Measurements from ENCODE around the gene ENO4. TPM values are rescaled to one million over a fixed set of nuclear protein-coding genes. Genes with fewer than 3 reads are reported as not detected.

Gene ENO4
- total RNA-seq, 3 donors from 2014 or later: 0.31 TPM; not detected in 2

- Histone ChIP-seq H3K4me3 (no peak overlapping the region), H3K9me3 (no peaks in the 10 kb centered on the region), H3K36me3 (ENCODE audit: low read depth) (no peaks in the 10 kb centered on the region), H3K4me1 (ENCODE audit: low read depth) (no peaks in the 10 kb centered on the region)
- TF ChIP-seq CTCF (IDR thresholded peaks at IDR 0.05): no peak
- ATAC-seq (no peak), DNase-seq (no peak)
- intact Hi-C loops (cut with DNase I, micrococcal nuclease): no loop called here
Measured at GRCh38 chr10:116831790-116832189, 17.5 kb upstream of the ENO4 start.

DNA sequence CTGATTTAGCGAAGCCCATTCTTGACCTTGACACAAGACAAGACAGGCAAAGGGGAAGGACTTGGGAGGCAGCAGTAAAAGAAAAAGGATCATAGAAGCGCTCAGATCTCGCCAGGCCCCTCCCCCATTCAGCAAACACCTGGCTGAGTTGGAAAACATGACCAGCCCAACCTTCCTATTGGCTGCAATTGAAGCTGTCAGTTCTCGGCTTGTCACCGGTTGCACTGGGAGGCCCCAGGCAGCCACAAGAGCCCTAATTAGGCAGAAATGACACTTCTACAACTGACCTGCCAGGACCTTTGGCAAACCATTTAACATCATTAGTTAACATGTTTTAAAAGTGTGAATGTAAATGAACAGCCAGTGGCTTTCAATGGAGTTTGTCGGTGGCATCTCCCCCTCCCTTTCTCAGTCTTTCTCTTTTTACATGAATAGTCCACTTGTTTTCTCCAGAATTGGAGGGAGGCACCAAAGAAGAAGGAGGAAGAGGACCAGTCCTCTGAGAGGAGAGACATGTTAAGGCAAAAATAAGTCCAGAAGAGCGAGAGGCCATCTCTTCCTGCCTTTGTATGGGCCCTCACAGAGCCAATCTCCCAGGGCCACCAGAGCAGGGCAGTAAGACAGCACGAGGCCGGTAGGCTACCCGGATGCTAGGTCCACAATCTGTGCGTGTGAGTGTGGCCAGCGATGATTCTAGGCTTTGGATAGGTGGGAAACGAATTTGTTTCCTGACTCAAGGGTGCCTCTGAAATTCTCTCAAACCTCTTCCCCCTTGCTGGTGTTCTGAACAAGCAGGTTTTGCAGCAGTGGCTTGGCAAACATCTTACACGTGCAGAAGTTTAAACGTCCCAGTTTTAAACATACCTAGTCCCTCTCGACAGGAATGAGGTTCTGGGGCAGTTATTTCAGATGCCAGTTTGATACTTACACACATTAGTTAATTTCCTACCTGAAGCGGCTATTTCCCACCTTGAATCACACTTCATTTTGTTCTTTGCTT lies 15.0 kb upstream of the ENO4 start:
- Histone ChIP-seq H3K4me1 (ENCODE audit: low read depth) (no peaks in the 10 kb centered on the region), H3K9me3 (no peaks in the 10 kb centered on the region), H3K4me3 (no peak overlapping the region), H3K36me3 (ENCODE audit: low read depth) (no peaks in the 10 kb centered on the region)
- TF ChIP-seq CTCF (IDR thresholded peaks at IDR 0.05): no peak
- intact Hi-C loops (cut with DNase I, micrococcal nuclease): no loop called here
- DNase-seq (no peak), ATAC-seq (no peak)

- Histone ChIP-seq H3K36me3 (ENCODE audit: low read depth) (no peaks in the 10 kb centered on the region), H3K4me1 (ENCODE audit: low read depth) (no peaks in the 10 kb centered on the region), H3K9me3 (no peaks in the 10 kb centered on the region), H3K4me3 (no peak overlapping the region)
- intact Hi-C loops (cut with DNase I, micrococcal nuclease): no loop called here
- DNase-seq: no peak
- TF ChIP-seq CTCF (IDR thresholded peaks at IDR 0.05): no peak
- no peak for ATAC-seq
Measured at GRCh38 chr10:116835658-116836057, 13.6 kb upstream of the ENO4 start.

GRCh38 chr10:116836083-116836482 lies 13.2 kb upstream of the ENO4 start:
- no peak for DNase-seq
- ATAC-seq: no peak

GRCh38 chr10:116836902-116837523 lies 12.3 kb upstream of the ENO4 start:
- no peak for ATAC-seq
- no peak for DNase-seq
- no peaks in the 10 kb centered on the region for H3K9me3 ChIP-seq
- H3K4me1 ChIP-seq (ENCODE audit: low read depth): no peaks in the 10 kb centered on the region
- H3K4me3 ChIP-seq: no peak overlapping the region
- no peaks in the 10 kb centered on the region for H3K36me3 ChIP-seq (ENCODE audit: low read depth)
- no peak for TF ChIP-seq CTCF (IDR thresholded peaks at IDR 0.05)
- intact Hi-C loops (cut with DNase I, micrococcal nuclease): no loop called here

More at GRCh38 chr10:116836083-116836482, 13.2 kb upstream of the ENO4 start:
- no peaks in the 10 kb centered on the region for H3K36me3 ChIP-seq (ENCODE audit: low read depth)
- intact Hi-C loops (cut with DNase I, micrococcal nuclease): no loop called here
- no peaks in the 10 kb centered on the region for H3K4me1 ChIP-seq (ENCODE audit: low read depth)
- H3K9me3 ChIP-seq: no peaks in the 10 kb centered on the region
- no peak overlapping the region for H3K4me3 ChIP-seq
- TF ChIP-seq CTCF (IDR thresholded peaks at IDR 0.05): no peak
